ENCODE results near the gene KLHL29. TPM values are rescaled to one million over a fixed set of nuclear protein-coding genes. Genes with fewer than 3 reads are reported as not detected.

KLHL29 gene
- total RNA-seq, 1 donor from 2014 or later, result 5.0 TPM

DNA sequence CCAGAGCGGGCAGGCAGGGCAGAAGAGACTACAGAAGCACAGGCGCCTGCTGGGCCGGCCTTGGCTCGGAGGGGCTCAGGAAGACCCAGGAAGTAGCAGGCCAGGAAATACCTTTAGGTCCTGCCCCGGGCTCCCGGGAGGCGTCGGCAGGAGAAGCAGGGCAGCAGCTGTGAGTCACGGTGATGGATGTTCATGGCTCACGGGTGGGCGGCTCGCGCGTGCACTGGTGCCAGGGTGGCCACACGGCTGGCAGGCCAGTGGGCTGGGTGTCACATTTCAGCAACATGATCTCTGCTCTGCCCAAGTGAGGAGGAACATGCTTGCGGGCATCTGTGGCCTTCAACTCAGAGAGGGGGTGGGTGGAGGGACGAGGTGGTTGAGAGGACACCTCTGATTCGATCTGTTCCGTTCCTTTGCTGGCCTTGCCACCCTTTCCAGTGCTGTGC, 139.3 kb downstream of the KLHL29 start:
- TF ChIP-seq, protein P1, sequence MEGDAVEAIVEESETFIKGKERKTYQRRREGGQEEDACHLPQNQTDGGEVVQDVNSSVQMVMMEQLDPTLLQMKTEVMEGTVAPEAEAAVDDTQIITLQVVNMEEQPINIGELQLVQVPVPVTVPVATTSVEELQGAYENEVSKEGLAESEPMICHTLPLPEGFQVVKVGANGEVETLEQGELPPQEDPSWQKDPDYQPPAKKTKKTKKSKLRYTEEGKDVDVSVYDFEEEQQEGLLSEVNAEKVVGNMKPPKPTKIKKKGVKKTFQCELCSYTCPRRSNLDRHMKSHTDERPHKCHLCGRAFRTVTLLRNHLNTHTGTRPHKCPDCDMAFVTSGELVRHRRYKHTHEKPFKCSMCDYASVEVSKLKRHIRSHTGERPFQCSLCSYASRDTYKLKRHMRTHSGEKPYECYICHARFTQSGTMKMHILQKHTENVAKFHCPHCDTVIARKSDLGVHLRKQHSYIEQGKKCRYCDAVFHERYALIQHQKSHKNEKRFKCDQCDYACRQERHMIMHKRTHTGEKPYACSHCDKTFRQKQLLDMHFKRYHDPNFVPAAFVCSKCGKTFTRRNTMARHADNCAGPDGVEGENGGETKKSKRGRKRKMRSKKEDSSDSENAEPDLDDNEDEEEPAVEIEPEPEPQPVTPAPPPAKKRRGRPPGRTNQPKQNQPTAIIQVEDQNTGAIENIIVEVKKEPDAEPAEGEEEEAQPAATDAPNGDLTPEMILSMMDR (IDR thresholded peaks at IDR 0.05; ENCODE audit: insufficient read depth, low read length, severe bottlenecking), result no peak
- no peaks in the 10 kb centered on the region for H3K36me3 ChIP-seq (ENCODE audit: control insufficient read depth, insufficient read depth, low read length)
- FAIRE-seq, result no peak
- H3K4me3 ChIP-seq (ENCODE audit: low read depth, low read length), result no peak overlapping the region
- H3K27me3 ChIP-seq (ENCODE audit: control insufficient read depth, insufficient read depth, low read length), result no peaks in the 10 kb centered on the region
- DNase-seq (ENCODE audit: low read depth), result peak; percentile 47

DNA sequence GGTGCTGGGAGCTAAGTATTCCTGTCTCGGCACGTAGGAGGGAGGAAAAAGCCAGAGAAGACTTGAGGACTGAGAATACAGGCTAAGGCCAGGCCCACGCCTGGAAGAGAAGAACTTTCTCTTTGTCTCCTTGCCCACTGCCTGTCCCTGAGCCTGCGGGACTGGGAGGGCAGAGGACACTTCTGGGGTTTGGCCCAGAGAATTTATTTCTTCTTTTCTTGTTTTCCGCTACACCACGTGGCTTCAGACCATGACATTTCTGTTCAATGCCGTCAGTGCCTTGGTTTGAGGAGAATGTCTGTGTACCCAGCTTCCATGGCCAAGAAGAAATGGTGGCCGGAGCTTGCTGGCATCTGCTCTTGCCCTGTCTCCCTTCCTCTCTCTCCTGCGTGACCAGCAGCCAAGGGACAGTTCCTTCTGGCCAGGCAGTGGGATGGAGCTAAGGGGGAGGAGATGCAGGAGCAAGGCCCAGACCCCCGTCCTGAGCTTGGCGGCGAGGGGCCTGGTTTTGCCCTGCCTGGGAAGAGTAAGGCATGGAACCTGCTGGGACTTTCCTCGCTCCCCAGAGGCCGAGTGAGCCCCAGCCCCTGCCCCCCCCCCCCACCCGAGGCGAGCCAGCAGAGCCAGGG, 140.3 kb downstream of the KLHL29 start:
- DNase-seq (ENCODE audit: low read depth) (no peak), FAIRE-seq (no peak)
- H3K36me3 ChIP-seq (ENCODE audit: control insufficient read depth, insufficient read depth, low read length), result no peaks in the 10 kb centered on the region
- no peaks in the 10 kb centered on the region for H3K27me3 ChIP-seq (ENCODE audit: control insufficient read depth, insufficient read depth, low read length)
- H3K4me3 ChIP-seq (ENCODE audit: low read depth, low read length), result no peak overlapping the region
- TF ChIP-seq, protein P1 (IDR thresholded peaks at IDR 0.05; ENCODE audit: insufficient read depth, low read length, severe bottlenecking), result no peak

DNA sequence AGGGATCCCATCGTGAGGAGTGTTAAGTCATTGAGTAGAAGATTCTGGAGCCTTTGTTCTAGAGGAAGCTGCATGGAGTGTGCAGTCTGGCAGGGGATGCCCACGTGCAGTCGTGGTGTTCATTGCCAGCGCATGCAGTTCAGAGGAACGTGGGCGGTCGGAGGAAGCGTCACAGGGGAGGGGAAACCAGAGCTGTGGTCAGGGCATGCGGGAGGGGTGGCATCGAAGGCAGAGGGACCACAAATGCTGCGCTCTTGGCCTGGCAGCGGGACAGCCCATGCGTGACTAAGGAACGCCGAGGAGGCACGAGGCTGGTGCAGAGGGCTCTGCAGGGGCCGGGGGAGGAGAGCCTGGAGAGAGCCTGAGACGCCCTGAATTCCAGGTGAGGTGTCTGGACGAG, 141.1 kb downstream of the KLHL29 start:
- FAIRE-seq (no peak), DNase-seq (ENCODE audit: low read depth) (no peak)
- no peaks in the 10 kb centered on the region for H3K27me3 ChIP-seq (ENCODE audit: control insufficient read depth, insufficient read depth, low read length)
- H3K4me3 ChIP-seq (ENCODE audit: low read depth, low read length), result no peak overlapping the region
- H3K36me3 ChIP-seq (ENCODE audit: control insufficient read depth, insufficient read depth, low read length), result no peaks in the 10 kb centered on the region
- TF ChIP-seq, protein P1 (IDR thresholded peaks at IDR 0.05; ENCODE audit: insufficient read depth, low read length, severe bottlenecking), result no peak

DNA sequence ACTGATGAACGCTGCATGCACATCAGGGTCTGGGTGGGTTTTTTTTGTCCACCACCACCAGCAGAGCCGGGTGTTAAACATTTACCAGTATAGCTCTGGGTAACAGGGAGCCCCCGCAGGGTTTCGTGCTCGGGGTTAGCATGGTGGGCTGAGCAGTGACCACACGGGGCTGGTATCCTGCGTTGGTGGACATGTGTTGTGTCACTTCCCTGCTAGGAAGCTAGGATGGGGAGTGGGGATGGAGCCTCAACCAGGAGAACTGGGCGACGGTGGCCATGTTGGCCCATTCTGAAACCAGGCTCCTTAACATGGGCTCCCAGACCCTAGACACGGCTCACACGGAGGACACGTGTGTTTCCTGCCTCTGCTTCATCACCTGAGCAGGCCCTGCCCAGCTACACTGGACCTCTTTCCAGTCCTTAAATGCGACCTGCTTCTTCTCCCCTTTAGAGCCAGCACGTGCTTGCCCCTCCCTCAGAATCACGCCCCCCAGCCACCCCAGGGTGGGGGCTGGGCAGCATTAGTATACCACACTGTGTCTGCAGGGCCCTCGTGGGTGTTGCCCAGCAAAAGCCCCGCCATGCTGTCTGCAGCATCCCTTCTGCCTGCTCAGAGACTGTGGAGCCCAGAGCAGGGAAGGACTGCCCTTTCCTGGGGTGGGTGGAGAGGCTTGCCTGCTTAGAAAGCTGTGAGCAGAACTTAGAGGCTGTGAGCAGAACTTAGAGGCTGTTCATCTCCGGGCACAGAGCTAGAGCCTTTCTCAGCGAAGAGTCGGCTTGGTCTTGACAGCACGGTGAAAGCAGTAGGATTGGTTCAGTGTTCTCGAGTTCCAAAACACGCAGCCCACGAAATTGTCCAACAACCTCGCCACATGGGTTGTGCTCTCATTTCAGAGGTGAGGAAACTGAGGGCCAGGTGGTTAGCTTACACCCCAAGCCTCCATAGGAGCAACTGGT, 142.1 kb downstream of the KLHL29 start:
- no peak for DNase-seq (ENCODE audit: low read depth)
- peak; percentile 28 for FAIRE-seq
- Histone ChIP-seq H3K27me3 (ENCODE audit: control insufficient read depth, insufficient read depth, low read length) (no peaks in the 10 kb centered on the region), H3K36me3 (ENCODE audit: control insufficient read depth, insufficient read depth, low read length) (no peaks in the 10 kb centered on the region), H3K4me3 (ENCODE audit: low read depth, low read length) (no peak overlapping the region)
- TF ChIP-seq, protein P1 (IDR thresholded peaks at IDR 0.05; ENCODE audit: insufficient read depth, low read length, severe bottlenecking), result no peak

DNA sequence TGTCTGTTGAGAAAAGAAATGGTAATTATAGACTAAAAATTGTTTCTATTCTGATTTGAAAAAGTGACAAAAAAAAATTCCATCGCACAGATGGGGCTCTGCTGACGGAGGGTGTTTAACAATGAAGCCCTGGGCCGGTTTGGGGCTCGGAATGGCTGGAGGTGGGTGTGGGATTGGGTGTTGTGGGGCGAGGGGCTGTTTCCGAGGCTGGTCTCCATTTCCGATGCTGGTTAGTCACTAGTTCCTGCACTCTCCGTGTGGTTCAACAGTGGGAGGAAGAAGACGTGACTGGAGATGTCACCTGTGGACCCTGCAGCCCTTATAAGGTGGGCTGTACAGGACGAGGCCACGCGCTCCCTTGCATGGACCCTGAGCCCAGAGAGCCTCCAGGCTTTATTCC, 143.2 kb downstream of the KLHL29 start:
- TF ChIP-seq, protein P1 (IDR thresholded peaks at IDR 0.05; ENCODE audit: insufficient read depth, low read length, severe bottlenecking), result no peak
- no peaks in the 10 kb centered on the region for H3K27me3 ChIP-seq (ENCODE audit: control insufficient read depth, insufficient read depth, low read length)
- no peak overlapping the region for H3K4me3 ChIP-seq (ENCODE audit: low read depth, low read length)
- H3K36me3 ChIP-seq (ENCODE audit: control insufficient read depth, insufficient read depth, low read length), result no peaks in the 10 kb centered on the region
- no peak for DNase-seq (ENCODE audit: low read depth)
- peak; percentile 32 for FAIRE-seq
